T47D (cell line): ENCODE measurements around the gene PRSS23.

Experiments used
- DNase-seq, 2 experiments: peaks; one replicate each; pipeline versions ENCODE4 v3.0.0 to v3.0.0-alpha.2; 2011 to 2012; ENCODE audit warnings: low read depth in 1 of 2, low spot score in 1 of 2
- JUND ChIP-seq: IDR thresholded peaks from 2 replicates; pipeline ENCODE4 v1.6.1; 2012; ENCODE audit warnings: low read depth
- in situ Hi-C: cut with HindIII; loops from 2 replicates; pipeline ENCODE4 v1.10.0; 2016; ENCODE audit warnings: low sequenced_read_pairs, low pct_unique_long_range_greater_than_20kb

PRSS23 gene

DNA sequence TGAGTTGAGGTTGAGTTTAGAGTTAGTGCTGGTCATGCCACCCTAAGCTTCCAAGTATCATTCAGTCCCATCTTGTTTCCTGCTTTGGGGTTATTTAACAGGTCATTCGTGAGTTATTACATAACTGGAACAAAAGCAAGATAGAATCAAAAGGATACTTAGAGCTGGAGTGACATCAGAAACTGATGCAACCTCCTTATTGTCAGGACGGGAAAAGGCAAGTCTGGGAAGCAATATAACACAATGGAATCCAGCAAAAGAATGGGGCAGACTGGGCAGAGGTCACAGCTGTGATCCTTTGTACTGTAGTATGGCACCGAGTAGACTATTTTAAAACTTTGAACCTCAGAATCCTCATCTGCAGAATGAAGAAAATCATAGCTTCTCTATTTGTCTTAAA lies 4.4 kb upstream of the PRSS23 start:
- in situ Hi-C loops, result no loop called here
- TF ChIP-seq JUND, result no peak
- peak in 1 of 2 experiments; percentile 33 for DNase-seq

DNA sequence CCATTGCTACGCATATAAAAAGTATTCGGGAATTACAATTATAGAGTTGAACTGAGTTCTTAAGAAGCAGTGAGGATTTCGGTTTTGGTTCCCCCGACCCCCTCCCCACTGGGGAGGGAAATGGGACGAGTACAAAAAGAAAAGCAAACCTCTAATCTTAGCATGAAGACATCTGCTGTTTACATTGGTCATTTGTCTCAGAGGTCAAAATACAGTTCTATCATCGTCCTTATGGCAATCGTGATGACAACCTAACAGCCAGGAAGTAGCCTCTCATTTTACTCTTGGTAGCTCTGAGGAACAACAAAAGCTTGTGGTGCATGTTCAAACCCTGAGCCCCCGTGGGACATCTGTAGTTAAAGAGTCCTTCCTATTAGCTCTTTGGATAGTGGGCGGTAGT lies 3.2 kb upstream of the PRSS23 start:
- in situ Hi-C loops, result no loop called here
- TF ChIP-seq JUND, result no peak
- no peak for DNase-seq

- no peak for TF ChIP-seq JUND
- in situ Hi-C loops, result no loop called here
- DNase-seq, result no peak
These were observed 1.4 kb upstream of the PRSS23 start for GRCh38 chr11:86798988-86799387.

- no peak for TF ChIP-seq JUND
- no peak for DNase-seq
- in situ Hi-C loops, result no loop called here
These were observed 664 bp upstream of the PRSS23 start for GRCh38 chr11:86799680-86800075.

GRCh38 chr11:86800960-86801272 lies 574 bp downstream of the PRSS23 start:
- DNase-seq, result no peak
- TF ChIP-seq JUND, result no peak
- in situ Hi-C loops, result no loop called here

DNA sequence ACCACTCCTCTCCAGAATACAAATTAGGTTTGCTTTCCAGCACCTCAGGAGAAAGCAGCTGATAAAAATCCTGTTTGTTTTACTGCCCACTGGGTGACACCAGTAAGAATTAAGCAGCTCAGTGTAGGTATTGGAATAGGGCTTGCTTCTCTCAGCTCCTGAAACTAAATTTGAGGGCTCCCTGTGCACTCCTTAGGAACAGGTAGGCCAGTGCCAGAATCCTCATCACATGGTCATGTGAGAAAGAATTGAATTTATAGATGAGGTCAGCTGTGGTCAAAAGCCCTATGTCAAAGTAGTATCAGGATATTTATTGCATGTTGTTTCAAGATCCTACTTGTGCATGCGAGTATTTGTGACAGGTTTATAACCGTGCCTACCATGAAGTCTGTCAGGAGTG lies 1.0 kb downstream of the PRSS23 start:
- no peak for TF ChIP-seq JUND
- DNase-seq, result no peak
- in situ Hi-C loops, result no loop called here

GRCh38 chr11:86802146-86802545 lies 1.8 kb downstream of the PRSS23 start:
- in situ Hi-C loops, result no loop called here
- DNase-seq, result no peak
- no peak for TF ChIP-seq JUND

DNA sequence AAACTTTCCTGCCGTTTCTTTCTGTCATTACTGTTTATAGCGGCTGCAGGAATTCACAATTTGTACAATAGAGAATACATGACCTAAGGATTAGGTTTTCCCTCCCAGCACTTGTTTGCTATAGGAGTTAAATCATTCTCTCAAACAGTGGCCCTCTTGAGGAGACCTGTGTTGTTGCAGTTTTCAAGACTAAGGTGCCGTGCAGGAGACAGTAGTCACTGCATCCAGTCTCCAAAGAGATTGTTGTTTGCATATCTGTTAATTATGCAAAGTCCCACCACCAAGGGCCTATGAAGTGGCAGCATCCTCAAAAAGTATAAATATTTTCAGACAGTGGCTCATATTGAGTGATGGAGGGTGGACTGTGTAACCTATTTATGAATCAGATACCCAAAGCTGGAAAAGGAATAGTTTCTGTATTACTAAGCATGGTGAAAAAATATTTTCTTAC lies 2.3 kb downstream of the PRSS23 start:
- peak; percentile 59 to 80 for DNase-seq
- no peak for TF ChIP-seq JUND
- in situ Hi-C loops, result no loop called here

DNA sequence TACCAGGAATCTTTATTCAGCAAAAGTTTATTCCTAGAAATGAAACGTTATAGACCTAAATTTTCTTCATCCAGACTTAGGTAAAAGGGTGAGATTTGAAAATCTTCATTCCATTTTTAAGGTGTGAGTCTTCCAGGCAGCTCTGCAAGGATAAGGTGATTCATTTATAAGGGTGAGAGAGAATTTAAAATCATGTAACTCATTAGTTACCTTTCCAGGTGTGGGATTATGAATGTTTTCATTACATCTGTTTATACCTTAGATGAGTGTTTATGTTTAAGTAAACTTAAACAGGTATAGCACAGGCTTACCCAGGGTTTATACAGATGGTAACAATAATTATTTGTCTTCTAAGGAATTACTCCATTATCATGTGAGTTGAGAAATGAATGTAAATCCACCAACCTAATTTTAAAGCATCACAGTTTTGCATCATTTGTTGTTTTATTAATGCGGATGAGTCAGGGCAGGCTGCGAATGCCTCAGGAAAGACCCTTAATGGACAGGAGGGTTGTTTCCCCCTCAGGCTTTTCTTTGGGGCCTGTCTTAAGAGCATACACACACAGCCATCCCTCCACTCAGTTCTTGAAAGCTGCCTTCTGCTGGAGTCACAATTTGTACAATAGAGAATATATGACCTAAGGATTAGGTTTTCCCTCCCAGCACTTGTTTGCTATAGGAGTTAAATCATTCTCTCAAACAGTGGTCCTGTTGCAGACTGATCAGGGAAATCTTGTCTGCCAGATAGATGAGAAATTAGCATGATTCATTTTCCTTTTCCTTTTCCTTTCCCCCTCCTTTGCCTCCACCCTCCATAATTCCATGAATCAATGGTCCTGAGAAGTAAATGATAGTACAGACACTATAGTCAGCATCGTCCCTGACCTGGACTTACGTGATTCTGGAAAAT lies 3.0 kb downstream of the PRSS23 start:
- no peak for DNase-seq
- no peak for TF ChIP-seq JUND
- in situ Hi-C loops, result no loop called here

GRCh38 chr11:86804951-86805350 lies 4.6 kb downstream of the PRSS23 start:
- in situ Hi-C loops, result no loop called here
- no peak for DNase-seq
- no peak for TF ChIP-seq JUND

GRCh38 chr11:86805873-86806310 lies 5.5 kb downstream of the PRSS23 start:
- DNase-seq, result no peak
- in situ Hi-C loops, result no loop called here
- no peak for TF ChIP-seq JUND

DNA sequence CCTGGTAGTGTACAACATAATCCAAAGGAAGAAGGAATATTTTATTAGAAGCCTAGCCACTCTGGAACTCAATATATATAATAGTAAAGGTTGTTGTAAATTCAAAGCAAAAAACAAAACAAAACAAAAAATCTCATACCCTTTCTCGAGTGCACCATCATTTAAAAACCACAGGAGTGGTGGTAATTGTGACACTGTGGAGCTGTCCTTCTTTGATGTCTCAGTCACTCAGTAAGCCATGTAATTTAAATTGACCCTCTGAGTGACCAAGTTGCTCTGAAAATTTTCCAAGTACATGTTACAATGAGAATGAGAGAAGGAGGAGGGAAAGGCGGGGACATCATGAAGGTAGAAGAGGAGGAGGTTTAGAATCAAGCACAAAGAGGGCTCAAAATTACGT lies 6.6 kb downstream of the PRSS23 start:
- in situ Hi-C loops, result no loop called here
- DNase-seq, result no peak
- TF ChIP-seq JUND, result no peak

- in situ Hi-C loops, result no loop called here
- DNase-seq, result no peak
- TF ChIP-seq JUND, result no peak
These were observed 7.0 kb downstream of the PRSS23 start for GRCh38 chr11:86807360-86807759.

DNA sequence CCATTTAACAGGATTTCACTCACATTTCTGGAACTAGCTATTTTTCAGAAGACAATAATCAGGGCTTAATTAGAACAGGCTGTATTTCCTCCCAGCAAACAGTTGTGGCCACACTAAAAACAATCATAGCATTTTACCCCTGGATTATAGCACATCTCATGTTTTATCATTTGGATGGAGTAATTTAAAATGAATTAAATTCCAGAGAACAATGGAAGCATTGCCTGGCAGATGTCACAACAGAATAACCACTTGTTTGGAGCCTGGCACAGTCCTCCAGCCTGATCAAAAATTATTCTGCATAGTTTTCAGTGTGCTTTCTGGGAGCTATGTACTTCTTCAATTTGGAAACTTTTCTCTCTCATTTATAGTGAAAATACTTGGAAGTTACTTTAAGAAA lies 9.2 kb downstream of the PRSS23 start:
- TF ChIP-seq JUND, result no peak
- DNase-seq, result no peak
- in situ Hi-C loops, result no loop called here
